CD4-positive, alpha-beta T cell treated with Interferon alpha-2 for 1 hour (primary cell): ENCODE measurements around the gene TFG.
A peak's percentile ranks its signal among the peaks of the same experiment; 100 is the strongest.
"Not testable (repeated sequence)": the region's sequence is repeated elsewhere in the genome, so short reads cannot be mapped to it uniquely, and the experiment has no call there.

Experiments used
- DNase-seq, 2 donors: peaks; one replicate each; pipeline ENCODE4 v3.0.0-alpha.2; 2020 to 2022

Gene TFG

DNA sequence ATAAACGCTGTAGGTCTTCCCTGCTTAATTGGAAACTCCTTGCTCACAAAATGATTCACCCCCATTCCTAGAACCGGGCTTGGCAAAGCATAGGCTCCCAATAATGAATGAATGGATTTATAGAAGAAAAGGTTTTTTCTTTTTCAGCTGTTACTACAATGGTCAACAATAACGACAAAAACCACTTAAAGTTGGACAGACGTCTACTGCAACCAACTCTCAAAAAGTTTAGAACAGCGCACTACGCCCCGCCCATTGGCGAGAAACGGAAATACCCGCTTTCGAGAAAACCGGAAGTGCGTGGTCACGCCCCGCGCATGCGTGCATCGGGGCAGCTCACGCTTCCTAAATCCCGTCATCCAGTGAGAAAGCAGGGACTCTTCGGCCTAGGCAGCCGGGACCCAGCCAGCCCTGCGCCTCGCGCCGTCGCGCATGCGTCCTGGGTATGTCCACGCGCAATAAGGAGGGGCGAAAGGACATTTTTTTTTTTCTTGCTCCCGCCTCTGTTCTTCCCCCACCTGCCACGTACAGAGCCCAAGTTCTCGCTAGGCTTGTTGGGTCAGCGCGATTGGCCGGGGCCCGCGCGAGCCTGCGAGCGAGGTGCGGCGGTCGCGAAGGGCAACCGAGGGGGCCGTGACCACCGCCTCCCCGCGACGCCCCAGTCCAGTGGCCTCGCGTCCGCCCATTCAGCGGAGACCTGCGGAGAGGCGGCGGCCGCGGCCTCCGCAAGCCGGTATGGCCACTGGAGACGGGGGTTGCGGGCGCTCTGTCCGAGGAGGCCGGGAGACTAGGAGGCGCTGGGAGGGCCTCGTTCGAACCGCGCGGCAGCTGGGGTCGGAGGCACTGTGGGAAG lies at the start of gene TFG:
Gene TFG (plus strand): TSS at position 506 of the 853 bp plus-strand sequence. CDS start 4,192 bp downstream, outside the sequence.
- DNase-seq: peak; percentile 99

DNA sequence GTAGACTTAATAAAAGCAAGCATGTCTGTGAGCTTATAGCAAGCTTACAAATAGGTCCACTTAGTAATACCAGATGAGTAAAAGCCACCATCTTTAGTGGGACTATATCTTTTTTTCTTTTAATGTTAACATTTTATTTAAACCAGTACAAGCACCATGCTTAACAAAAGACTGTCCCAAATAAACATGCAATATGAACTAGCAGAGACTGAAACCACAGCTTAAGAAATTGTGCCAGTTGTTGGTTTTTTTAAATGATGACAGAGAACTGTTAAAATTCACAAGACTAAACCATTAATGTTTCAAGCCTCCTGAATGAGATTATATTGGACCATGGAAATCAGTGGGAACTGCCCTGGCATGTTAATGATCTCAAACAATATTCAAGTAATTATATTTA lies 48.0 kb upstream of the TFG start:
- DNase-seq: not testable (repeated sequence)

DNA sequence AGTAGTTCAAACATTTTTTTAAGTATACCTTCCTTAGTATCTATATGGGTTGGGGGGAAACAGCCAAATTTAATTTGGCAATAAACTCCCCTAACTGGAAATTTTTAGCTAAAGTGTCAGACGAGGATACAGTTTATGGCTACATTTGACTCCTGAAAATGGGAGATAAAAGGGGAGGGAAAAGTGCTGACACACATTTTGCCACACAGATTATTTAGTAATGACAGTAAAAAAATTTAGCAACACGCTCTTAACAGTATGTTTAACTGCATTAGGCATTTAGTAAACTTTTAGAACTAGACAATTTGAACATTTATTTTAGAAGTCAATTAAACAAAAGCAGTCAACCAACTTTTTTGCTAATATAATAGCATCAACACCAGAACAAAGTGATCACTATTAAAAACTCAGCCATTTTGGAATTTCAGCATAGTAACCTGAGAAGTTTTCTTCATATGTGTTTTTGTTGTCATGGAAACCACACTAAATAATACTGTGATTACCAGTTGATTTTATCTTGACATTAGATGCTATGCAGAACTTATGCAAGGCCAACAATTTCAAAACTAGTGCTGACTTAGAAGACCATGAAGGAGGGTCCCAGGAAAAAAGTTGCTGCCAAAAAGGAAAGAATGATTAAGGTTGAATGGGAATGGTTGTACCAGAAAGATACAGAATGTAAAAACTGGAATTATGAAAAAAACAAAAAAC lies 47.0 kb upstream of the TFG start:
- no peak for DNase-seq

DNA sequence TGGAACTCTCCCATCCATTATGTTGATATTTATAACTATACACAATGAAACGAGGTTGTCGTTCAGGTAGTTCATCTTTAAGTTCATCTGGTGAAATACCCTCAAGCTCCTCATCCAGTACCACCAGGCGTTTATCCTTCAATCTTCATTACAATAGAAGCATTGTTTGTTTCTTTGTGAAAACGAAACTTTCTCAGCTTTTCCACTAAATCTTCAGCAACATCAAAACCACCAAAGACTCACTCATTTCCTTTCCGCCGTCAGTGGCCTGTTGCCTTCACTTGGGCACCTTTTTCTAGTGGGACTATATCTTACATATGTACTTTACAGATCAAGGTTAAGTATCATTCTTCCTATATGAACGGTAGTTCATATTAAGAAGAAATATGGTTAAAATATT lies 44.1 kb upstream of the TFG start:
- peak in 1 of 2 donors; percentile 56 for DNase-seq

- DNase-seq: not testable (repeated sequence)
Measured at GRCh38 chr3:100666699-100667098, 42.6 kb upstream of the TFG start.

GRCh38 chr3:100667316-100667715 lies 42.0 kb upstream of the TFG start:
- DNase-seq: not testable (repeated sequence)

- not testable (repeated sequence) for DNase-seq
Measured at GRCh38 chr3:100670995-100671394, 38.3 kb upstream of the TFG start.

DNA sequence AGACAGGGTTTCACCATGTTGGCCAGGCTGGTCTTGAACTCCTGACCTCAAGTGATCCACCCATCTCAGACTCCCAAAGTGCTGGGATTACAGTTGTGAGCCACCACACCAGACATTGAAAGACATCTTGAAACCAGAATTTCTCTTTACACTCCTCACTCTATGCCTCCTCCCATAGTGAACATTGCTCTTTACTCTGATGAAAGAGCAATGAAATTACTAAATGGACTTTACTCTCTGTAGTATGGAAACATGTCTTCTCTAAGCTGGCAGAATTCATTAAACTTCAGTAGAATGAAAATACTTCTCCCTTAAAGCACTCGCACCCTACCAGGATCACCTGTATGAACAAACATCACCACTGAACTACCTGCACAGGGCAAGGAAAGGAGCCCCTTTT lies 27.8 kb upstream of the TFG start:
- no peak for DNase-seq

DNA sequence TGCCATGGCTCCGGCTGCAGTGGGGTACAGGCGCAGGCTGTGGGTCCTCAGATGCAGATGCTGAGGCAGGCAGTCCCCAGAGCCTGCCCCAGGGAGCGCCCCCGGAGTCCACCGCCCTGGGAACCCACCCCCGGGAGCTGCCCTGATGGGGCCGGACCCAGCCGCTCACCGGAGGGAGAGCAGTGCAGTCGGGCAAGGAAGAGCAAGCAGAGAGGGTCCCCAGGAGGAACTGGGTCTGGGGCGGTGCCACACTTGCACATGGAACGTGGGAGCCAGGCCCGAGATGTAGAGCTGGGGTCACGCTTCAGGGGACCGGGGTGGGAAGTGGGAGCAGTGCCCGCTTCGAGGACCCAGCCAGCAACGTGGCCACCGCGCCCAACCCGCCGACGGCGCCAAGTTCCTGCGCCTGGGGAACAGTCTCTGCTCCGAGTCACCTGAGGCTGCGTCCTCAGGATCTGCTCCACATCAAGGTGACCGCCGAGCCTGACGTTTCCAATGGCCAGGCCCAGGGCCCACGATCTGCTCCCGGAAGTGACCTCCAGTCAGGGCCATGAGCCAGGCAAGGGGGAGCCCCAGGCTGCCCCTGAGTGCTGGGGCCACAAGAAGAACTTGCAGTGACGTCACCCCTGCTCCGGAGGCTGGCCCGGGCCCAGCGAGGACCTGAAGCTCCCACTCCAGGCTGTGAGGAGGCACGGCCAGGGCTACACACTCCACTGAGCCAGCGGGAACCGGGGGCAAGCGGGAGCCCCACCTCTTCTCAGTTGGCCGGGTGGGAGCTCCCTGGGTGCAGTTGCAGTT lies 27.0 kb upstream of the TFG start:
- DNase-seq: no peak

- no peak for DNase-seq
Measured at GRCh38 chr3:100682854-100683760, 26.2 kb upstream of the TFG start.

DNA sequence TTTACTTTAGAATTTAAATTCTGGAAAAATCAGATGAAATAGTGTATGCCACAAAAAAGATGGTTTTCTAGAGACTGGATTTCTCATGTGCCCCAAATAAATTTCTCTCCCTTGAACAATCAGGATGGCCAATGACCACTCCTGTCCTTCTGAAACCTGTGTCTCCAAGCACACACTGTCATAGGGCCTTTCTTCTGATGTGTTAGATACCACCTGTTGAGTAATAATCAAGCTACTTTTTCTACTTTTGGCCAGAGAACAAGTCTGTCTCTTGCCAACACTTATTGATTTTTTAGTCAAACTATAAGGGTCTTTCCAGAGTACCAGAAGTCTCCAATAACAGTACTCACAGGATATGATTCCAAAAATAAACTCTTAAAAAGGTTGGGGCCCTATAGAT lies 16.1 kb upstream of the TFG start:
- DNase-seq: no peak

GRCh38 chr3:100695696-100696095 lies 13.6 kb upstream of the TFG start:
- no peak for DNase-seq

GRCh38 chr3:100696161-100696560 lies 13.1 kb upstream of the TFG start:
- no peak for DNase-seq

DNA sequence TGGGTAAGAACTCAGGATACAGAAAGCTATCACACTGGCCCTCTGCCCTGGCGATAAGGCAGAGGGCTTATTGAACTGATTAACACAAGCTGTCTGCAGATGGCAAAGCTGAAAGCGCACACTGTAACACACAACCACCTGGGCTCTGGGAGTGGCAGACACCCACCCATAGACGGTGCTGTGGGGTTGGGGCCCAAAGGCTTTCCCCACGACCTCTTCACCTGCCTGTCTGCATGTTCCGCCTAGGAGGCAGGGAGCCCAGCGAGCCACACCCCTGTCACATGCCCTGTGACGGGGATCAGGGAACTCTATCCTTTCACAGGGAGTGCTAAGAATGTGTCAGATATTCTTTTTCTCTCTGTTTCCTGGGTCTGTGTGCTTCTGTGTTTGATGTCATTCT lies 12.1 kb upstream of the TFG start:
- DNase-seq: no peak

- DNase-seq: no peak
Measured at GRCh38 chr3:100697723-100698285, 11.5 kb upstream of the TFG start.

GRCh38 chr3:100698736-100699135 lies 10.6 kb upstream of the TFG start:
- no peak for DNase-seq

GRCh38 chr3:100700708-100701107 lies 8.6 kb upstream of the TFG start:
- no peak for DNase-seq

GRCh38 chr3:100702082-100702979 lies 7.0 kb upstream of the TFG start:
- DNase-seq: no peak

DNA sequence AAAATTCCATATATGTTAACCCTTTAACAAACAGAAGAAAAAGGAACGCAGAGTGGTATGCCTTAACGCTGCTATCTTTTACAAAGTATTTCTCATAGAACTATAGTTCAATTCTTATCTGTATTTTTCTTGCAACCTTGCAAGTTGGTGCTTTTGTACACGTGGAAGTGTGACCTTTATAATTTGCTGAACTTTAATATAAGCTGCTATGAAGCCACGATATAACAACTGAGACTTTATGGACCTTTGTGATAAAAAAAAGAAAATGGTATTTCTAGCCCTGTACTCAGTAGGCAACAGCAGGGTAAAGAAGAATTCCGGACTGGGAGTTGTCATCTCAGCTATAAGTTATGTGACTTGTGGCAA lies 6.3 kb upstream of the TFG start:
- no peak for DNase-seq

GRCh38 chr3:100703865-100704264 lies 5.4 kb upstream of the TFG start:
- no peak for DNase-seq

- no peak for DNase-seq
Measured at GRCh38 chr3:100706365-100706764, 2.9 kb upstream of the TFG start.
